ENCODE data around the gene CLEC4M.

CLEC4M gene

DNA sequence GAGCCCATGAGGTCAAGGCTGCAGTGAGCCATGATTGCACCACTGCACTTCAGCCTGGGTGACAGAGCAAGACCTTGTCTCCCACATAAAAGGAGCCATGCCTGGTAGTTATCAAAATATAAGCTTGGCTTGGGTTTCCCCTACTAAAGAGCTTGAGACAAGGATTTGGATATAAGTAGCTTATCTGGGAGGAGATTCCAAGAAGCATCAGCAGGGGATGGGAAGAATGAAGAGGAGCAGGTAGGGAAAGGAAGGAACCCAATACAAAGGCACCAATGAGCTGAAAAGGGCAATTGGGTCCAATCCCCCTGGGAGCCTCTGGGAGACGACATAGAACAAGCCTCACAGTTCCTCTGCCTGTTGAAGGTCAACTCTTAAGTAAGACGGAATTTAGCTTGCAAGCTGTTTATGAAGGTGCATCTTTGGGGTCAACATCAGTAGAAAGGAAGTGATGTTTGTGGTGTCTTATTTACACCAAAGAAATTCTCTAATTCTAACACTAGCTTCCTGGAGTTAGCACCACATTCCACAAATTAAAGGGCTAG is 23.8 kb upstream of the CLEC4M start:
- Histone ChIP-seq H3K9ac (ENCODE audit: low read length) (no peak overlapping the region), H3F3A (ENCODE audit: insufficient read depth, low read length) (no peaks in the 10 kb centered on the region), H4K20me1 (ENCODE audit: insufficient read depth, low read length) (no peaks in the 10 kb centered on the region), H3K9me3 (ENCODE audit: low read length) (no peaks in the 10 kb centered on the region), H3K4me1 (ENCODE audit: insufficient read depth, low read length, severe bottlenecking) (no peaks in the 10 kb centered on the region), H3K36me3 (ENCODE audit: insufficient read depth, low read length) (no peaks in the 10 kb centered on the region), H3K4me2 (ENCODE audit: low read length) (no peak overlapping the region), H3K27ac (ENCODE audit: low read depth, low read length, poor library complexity, severe bottlenecking) (no peak overlapping the region), H3K79me2 (ENCODE audit: insufficient read depth, low read length) (no peaks in the 10 kb centered on the region), H3K4me3 (ENCODE audit: low read depth, low read length, poor library complexity, severe bottlenecking) (no peak overlapping the region), H3K9me2 (ENCODE audit: low read depth, low read length) (no peaks in the 10 kb centered on the region), H2AFZ (ENCODE audit: low read length) (no peak overlapping the region), H3K27me3 (ENCODE audit: insufficient read depth, low read length) (0 out of 2 replicates have a peak, but pooled peaks cover 5% of the 10 kb centered on the region)
- no peak for TF ChIP-seq EZH2 (IDR thresholded peaks at IDR 0.05; ENCODE audit: borderline replicate concordance, low read length)
- TF ChIP-seq, protein P1, sequence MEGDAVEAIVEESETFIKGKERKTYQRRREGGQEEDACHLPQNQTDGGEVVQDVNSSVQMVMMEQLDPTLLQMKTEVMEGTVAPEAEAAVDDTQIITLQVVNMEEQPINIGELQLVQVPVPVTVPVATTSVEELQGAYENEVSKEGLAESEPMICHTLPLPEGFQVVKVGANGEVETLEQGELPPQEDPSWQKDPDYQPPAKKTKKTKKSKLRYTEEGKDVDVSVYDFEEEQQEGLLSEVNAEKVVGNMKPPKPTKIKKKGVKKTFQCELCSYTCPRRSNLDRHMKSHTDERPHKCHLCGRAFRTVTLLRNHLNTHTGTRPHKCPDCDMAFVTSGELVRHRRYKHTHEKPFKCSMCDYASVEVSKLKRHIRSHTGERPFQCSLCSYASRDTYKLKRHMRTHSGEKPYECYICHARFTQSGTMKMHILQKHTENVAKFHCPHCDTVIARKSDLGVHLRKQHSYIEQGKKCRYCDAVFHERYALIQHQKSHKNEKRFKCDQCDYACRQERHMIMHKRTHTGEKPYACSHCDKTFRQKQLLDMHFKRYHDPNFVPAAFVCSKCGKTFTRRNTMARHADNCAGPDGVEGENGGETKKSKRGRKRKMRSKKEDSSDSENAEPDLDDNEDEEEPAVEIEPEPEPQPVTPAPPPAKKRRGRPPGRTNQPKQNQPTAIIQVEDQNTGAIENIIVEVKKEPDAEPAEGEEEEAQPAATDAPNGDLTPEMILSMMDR (IDR thresholded peaks at IDR 0.05; ENCODE audit: low read length): no peak

DNA sequence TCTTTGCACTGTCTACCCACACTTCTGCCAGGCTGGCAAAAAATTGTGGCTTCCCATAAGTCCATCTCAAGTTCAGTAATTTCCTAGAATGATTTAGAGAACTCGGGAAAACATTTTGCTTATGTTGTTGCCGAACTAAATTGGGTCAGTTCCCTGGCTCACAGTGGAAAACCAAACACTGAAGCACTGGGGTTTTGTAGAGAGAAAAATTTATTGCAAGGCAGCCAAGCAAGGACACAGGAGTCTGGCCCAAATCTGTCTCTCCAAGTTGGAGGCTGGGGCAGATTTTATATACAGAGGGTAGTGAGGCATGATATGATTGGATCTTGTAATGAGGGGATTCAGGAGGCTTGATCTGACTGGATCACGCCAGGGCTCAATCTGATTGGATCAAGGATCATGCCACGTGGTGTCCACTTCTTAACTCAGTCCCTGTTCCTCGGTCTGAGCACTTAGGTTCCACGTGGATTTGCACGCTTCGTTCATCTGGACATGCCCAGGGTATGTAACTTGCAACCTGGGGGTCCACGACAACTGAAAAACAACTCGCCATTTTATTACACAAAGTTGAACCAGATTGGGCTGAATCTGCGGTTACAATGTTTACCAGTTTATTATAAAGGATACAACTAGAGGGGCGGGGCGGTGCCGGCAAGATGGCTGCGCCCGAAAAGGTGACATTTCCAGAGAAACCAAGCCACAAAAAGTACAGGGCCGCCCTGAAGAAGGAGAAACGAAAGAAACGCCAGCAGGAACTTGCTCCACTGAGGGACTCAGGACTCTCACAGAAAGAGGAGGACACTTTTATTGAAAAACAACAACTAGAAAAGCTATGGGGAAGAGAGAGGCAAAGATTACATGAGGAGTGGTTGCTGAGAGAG is 23.0 kb upstream of the CLEC4M start:
- H3K27me3 ChIP-seq (ENCODE audit: insufficient read depth, low read length): 0 out of 2 replicates have a peak, but pooled peaks cover 5% of the 10 kb centered on the region
- H3F3A ChIP-seq (ENCODE audit: insufficient read depth, low read length): no peaks in the 10 kb centered on the region
- no peaks in the 10 kb centered on the region for H3K9me2 ChIP-seq (ENCODE audit: low read depth, low read length)
- H3K79me2 ChIP-seq (ENCODE audit: insufficient read depth, low read length): no peaks in the 10 kb centered on the region
- H2AFZ ChIP-seq (ENCODE audit: low read length): no peak overlapping the region
- no peaks in the 10 kb centered on the region for H4K20me1 ChIP-seq (ENCODE audit: insufficient read depth, low read length)
- no peak overlapping the region for H3K27ac ChIP-seq (ENCODE audit: low read depth, low read length, poor library complexity, severe bottlenecking)
- H3K36me3 ChIP-seq (ENCODE audit: insufficient read depth, low read length): no peaks in the 10 kb centered on the region
- TF ChIP-seq EZH2 (IDR thresholded peaks at IDR 0.05; ENCODE audit: borderline replicate concordance, low read length): no peak
- TF ChIP-seq, protein P1 (IDR thresholded peaks at IDR 0.05; ENCODE audit: low read length): no peak
- H3K9ac ChIP-seq (ENCODE audit: low read length): no peak overlapping the region
- no peaks in the 10 kb centered on the region for H3K4me1 ChIP-seq (ENCODE audit: insufficient read depth, low read length, severe bottlenecking)
- no peaks in the 10 kb centered on the region for H3K9me3 ChIP-seq (ENCODE audit: low read length)
- no peak overlapping the region for H3K4me3 ChIP-seq (ENCODE audit: low read depth, low read length, poor library complexity, severe bottlenecking)
- H3K4me2 ChIP-seq (ENCODE audit: low read length): no peak overlapping the region

DNA sequence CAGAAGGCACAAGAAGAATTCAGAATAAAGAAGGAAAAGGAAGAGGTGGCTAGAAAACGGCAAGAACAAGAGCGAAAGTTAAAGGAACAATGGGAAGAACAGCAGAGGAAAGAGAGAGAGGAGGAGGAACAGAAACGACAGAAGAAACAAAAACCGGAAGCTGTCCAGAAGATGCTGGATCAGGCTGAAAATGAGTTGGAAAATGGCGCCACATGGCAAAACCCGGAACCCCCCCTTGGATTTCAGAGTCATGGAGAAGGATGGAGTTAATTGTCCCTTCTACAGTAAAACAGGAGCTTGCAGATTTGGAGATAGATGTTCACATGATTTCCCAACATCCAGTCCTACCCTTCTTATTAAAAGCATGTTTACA is 22.4 kb upstream of the CLEC4M start:
- no peak overlapping the region for H3K4me2 ChIP-seq (ENCODE audit: low read length)
- no peak overlapping the region for H2AFZ ChIP-seq (ENCODE audit: low read length)
- H3K4me1 ChIP-seq (ENCODE audit: insufficient read depth, low read length, severe bottlenecking): no peaks in the 10 kb centered on the region

More for the DNA sequence above, 22.4 kb upstream of the CLEC4M start:
- no peak overlapping the region for H3K27ac ChIP-seq (ENCODE audit: low read depth, low read length, poor library complexity, severe bottlenecking)
- no peaks in the 10 kb centered on the region for H3K9me3 ChIP-seq (ENCODE audit: low read length)
- no peaks in the 10 kb centered on the region for H3K79me2 ChIP-seq (ENCODE audit: insufficient read depth, low read length)
- no peaks in the 10 kb centered on the region for H3K9me2 ChIP-seq (ENCODE audit: low read depth, low read length)
- H4K20me1 ChIP-seq (ENCODE audit: insufficient read depth, low read length): no peaks in the 10 kb centered on the region
- TF ChIP-seq, protein P1 (IDR thresholded peaks at IDR 0.05; ENCODE audit: low read length): no peak
- no peak for TF ChIP-seq EZH2 (IDR thresholded peaks at IDR 0.05; ENCODE audit: borderline replicate concordance, low read length)
- 0 out of 2 replicates have a peak, but pooled peaks cover 5% of the 10 kb centered on the region for H3K27me3 ChIP-seq (ENCODE audit: insufficient read depth, low read length)
- no peak overlapping the region for H3K4me3 ChIP-seq (ENCODE audit: low read depth, low read length, poor library complexity, severe bottlenecking)
- H3F3A ChIP-seq (ENCODE audit: insufficient read depth, low read length): no peaks in the 10 kb centered on the region
- no peaks in the 10 kb centered on the region for H3K36me3 ChIP-seq (ENCODE audit: insufficient read depth, low read length)
- H3K9ac ChIP-seq (ENCODE audit: low read length): no peak overlapping the region
